ENCODE results near the gene IBA57.

Gene IBA57

DNA sequence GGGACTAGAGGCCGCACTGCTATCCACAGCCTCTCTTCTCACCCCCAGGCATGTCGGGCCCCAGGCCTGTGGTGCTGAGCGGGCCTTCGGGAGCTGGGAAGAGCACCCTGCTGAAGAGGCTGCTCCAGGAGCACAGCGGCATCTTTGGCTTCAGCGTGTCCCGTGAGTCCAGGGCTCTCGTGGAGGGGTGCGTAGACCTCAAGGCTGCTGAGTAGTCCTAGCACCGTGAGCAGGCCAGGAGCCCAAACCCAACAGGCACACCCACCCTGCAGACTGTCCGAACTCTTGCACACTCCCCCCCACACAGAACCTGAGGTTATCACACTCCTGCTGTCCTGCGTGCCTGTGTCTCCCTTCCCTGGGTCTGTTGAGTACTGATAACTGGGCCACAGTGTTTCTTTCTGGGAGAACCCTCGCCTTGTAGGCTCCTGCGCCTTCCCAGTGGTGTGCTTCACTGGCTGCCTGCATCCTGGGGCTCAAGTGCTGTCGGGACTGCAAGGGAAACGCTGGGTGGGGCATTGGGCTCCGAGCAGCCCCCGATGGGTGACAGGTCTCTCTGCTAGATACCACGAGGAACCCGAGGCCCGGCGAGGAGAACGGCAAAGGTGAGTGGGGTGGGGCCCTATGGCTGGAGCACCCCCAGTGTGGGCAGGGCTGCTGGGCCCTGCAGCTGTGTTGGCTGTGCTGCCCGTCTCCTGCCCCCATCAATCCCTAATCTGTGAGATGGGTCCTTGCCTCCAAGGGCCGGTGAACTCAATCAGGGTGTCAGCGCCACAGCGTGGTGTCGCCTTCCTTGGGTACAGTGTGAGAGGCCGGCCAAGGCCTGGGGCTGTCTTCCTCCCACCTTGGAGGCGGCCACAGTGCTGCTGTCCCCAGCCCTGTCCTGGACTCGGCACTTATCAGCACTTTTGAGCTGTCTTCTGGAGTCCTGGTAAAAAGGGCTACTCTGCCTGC lies 19.9 kb upstream of the IBA57 start:
- peak; percentile 15 for DNase-seq

DNA sequence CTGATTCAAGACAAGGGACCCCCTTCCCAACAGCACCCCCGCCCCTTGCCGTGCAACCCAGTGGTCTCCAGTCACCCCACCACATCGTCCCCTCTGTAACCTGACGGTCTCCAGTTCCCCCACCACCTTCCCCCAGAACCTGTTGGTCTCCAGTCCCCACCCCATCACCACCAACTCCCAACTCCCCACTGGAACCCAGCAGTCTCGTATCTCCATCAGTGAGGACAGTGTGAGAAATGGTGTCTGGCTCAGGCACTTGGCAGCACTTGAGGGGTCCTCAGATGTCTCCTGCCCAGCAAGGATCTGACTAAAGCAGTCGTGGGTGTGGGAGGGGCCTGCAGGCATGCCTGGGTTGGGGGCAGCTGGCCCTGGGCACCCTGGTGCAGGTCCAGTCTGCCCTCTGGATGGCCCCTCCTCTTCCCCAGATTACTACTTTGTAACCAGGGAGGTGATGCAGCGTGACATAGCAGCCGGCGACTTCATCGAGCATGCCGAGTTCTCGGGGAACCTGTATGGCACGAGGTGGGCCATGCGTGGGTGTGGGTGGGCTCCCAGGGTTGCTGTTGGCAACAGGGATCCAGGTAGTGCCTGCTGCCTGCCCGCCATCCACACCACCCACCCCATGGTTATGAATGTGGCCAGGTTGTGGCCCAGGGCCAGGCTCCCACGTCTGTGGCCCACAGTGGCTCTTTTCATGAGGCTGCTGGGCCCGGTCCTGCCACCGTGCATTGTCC lies 19.0 kb upstream of the IBA57 start:
- DNase-seq, result no peak

DNA sequence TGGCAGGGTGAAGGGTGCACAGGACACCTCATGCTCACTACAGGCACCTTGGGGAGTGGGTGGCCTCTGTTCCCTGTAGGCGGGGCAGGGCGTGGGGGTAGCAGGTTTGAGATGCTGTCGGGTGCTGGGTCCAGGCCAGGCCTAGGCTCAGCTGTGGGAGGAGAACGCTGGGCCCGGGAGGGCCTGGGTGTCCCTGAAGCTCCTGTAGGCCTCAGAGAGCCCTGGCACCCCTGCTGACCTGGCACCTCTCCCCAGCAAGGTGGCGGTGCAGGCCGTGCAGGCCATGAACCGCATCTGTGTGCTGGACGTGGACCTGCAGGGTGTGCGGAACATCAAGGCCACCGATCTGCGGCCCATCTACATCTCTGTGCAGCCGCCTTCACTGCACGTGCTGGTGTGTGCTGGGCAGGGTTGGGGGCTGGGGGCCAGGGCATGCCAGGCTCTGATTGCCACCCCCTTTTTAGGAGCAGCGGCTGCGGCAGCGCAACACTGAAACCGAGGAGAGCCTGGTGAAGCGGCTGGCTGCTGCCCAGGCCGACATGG lies 18.4 kb upstream of the IBA57 start:
- DNase-seq, result peak; percentile 17

DNA sequence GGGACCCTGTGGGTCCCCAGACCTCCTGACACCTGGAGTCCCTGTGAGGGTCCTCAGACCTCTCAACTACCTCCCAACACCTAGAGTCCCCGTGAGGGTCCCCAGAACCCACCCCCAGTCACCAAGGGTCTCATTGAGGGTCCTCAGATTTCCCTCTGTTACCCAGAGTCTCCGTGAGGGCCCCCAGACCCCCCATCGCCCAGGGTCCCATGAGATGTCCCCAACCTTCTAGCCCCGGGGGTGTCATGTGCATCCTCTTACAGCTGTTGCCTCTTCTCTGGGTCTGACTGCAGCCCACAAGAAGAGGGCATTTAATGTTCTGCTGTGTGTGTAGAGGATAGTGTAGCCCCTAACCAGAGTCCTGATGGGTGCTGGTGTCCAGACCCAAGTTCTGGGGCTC lies 17.8 kb upstream of the IBA57 start:
- no peak for DNase-seq

DNA sequence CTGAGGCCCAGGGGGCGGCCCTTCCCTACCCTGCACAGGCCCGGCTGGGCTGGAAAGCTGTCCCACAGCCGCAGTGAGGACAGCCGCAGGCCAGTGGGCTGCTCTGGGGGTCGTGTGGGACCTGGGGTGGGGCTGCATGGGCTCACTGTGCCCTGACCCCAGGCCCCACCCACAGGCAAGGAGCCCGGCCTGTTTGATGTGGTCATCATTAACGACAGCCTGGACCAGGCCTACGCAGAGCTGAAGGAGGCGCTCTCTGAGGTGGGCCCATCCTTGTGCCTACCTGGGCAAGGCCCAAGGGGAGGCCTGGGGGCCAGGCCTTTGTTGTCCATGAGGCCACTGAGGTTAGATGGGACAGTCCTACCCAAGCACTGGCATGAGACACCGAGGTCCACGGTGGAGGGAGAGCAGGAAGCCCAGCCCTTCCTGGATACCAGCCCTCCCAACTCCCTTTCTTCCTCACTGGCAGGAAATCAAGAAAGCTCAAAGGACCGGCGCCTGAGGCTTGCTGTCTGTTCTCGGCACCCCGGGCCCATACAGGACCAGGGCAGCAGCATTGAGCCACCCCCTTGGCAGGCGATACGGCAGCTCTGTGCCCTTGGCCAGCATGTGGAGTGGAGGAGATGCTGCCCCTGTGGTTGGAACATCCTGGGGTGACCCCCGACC lies 17.3 kb upstream of the IBA57 start:
- peak; percentile 14 for DNase-seq

DNA sequence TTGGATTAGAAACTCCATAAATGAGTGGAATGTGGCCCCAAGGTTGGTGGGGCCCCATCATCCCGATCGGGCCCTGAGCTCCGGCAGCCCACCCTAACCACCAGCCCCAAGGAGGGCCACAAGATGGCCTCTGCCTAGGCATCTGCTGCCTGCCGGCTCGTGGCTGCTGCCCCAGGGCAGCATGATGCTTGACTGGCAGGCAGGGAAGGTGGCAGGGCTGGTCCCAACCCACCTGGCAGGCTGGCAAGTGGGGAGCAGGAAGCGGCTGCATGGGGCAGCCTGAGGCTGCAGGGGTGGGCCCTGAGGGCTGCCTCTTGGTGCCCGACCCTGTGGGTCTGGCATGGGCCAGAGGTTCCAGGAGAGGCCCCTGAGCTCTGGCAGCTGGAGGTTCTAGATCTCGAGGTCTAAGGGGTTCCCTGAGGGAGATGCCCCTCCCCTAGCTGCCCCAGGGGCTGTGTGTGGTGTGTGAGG lies 16.6 kb upstream of the IBA57 start:
- peak; percentile 15 for DNase-seq

DNA sequence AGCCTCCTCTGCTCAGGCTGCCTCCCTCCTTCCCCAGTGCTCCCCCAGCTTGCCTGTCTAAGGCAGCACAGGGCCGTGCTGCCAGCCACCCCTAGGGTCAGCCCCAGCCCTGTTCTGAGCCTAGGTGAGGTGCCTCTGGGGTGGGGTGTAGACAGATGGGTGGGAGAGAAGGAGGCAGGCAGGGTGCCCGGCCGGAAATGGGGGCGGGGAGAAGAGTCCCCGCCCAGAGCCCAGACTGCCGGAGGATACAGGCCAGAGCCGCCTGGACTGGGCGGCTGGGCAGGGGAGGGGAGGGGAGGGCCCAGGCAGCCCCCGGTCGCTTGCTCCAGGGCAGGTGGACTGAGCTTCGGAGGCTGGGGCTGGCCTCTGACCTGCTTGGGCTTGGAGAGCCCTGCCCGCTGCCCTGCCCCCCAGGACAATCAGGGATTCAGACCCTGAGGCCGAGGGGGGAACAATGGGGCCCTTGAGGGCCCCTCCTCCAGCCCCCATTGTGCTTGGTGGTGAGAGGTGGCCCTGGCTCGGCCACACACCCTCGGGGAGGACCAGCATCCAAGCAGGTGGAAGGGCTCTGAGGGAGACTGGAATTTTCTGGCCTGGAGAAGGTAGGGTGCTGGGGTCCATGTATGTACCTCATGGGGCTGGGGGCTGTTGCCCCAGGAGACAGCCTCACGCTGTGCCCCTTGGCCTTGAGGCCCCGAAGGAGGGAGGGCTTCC lies 16.0 kb upstream of the IBA57 start, which contains the start of gene GJC2:
Gene GJC2 (plus strand): TSS at position 525 of the 714 bp plus-strand sequence. CDS start 7,829 bp downstream, outside the sequence.
- DNase-seq, result peak; percentile 17

DNA sequence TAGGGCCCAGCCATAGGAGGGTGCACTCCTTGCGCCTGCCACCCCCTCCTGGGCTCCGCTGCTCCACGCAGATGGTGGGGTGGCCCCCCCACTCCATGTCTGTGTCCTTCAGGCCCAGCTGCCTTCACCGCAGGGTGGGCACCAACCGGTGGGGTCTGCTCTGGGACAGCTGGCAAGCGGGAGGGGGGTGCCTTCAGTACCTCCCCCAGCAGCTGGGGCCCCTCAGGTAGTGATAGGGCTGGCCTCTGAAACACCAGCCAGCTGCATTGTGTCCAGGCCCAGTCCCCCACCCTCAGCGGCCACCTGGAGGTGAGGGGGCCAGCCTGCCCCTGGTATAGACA lies 15.5 kb upstream of the IBA57 start:
- peak; percentile 21 for DNase-seq

DNA sequence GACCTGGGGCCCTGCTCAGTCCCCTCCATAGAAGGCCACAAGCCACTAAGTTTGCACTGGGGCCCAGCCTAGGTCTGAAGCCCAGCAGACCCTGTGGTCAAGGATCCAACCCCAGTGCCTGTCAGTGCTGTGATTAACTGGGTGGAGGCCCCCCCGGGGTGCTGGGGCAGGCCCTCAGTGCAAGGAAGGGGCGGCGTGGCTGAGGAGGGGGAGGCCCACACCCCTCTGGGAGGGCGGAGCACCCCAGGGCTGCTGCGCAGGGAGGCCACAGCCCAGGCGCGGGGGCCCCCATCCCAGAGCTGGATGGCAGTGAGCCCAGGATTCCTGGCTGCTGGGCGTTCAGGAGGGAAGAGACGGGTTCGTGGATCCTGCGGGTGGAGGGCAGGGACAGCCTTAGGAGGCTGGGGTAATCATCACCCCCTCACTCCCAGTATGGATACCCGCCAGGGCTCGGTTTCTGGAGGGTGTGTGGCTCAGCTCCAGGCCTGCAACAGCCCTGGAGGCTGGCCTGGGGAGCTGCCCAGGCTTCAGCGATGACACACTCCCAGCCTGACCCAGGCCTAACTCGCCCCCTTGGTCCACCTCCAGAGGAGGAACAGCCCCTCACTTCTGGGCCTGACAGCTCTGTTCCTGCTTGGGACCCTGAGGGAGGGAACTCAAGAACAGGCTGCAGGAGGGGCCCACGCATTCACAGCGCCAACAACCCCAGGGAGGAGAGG lies 15.0 kb upstream of the IBA57 start:
- peak; percentile 17 for DNase-seq

DNA sequence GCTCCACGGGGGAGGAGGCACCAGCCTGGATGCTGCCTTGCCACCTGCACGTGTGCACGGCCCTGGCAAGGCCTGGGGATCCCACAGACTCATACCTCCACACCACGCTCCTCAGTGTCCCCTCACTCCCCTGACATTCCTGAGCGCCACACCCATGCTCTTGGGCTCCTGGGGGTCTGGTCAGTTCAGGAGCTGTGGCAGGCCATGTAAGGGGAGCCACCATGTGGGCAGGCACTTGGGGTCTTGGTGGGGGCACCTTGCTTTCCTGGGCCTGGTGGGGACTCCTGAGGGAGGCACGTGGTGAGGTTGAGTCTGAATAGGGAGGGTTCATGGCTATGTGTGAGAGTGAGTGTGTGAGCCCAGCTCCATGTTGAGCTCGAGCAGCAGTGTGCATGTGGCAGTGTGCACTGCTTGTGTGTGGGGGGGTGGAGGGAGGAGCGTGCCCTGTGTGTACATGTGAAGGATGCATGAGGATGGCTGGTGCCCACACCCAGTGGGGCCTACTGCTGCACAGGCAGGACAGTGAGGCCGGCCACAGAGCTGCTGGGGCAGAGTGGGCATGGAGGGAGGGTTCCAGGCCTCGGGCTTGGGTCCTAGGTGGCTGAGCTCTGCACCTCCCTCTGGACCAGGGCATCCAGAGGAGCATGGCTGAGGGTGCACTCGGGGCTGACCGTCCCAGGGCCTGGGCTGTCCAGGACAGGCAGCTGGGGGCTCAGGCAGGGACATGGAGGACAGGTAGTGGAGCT lies 14.3 kb upstream of the IBA57 start:
- peak; percentile 17 for DNase-seq

DNA sequence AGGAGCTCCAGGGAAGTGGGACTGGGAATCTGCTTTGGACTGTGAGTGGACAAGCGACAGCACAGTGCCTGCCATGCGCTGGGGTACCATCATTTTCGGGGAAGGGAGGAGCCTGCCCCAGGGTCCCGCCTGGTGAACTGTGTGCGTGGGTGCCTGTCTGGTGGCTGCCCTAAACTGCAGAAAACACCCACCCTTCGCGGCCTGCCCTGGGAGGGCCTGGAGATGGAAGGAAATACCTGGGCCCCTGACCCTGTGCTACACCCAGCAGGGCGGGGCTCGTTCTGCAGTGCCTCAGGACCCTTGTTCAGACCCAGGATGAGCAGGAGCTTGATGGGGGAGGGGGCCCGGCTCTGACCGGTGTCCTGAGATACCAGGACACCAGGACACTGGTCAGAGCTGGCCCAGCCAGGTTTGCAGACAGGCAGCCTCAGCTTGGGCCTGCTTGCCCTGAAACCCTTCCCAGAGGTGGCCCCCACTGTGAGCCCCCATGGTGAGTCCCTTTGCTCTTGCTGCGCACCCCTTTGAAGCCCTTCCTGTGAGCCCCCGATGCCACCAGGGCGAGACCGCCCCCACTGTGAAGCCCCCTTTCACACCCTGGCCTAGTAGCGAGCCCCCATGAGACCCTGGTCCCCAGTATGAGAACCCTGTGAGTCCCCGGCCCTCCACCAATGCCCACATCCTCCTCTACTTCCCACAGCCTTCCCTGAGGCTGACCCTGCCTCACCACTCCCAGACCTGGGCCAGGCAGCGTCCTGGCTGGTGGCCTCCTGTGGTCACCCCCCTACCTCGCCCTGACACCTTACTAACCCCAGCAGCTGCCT lies 13.3 kb upstream of the IBA57 start:
- DNase-seq, result no peak

DNA sequence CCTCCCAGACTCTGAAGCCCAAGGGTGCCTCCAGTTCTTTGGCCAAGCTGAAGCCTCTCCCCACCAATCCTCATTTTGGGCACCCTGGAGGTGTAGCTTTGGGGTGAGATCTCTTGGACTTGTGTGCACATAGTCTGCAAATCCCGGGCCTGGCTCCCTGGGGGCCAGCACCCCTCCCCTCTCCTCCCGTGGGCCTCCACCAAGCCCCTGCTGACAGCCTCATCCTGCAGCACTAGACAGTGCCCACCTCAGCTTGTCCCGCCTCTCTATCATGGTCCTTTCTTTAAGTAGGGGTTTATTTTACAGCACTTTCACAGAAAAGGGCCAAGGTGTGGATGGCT lies 12.7 kb upstream of the IBA57 start:
- no peak for DNase-seq

DNA sequence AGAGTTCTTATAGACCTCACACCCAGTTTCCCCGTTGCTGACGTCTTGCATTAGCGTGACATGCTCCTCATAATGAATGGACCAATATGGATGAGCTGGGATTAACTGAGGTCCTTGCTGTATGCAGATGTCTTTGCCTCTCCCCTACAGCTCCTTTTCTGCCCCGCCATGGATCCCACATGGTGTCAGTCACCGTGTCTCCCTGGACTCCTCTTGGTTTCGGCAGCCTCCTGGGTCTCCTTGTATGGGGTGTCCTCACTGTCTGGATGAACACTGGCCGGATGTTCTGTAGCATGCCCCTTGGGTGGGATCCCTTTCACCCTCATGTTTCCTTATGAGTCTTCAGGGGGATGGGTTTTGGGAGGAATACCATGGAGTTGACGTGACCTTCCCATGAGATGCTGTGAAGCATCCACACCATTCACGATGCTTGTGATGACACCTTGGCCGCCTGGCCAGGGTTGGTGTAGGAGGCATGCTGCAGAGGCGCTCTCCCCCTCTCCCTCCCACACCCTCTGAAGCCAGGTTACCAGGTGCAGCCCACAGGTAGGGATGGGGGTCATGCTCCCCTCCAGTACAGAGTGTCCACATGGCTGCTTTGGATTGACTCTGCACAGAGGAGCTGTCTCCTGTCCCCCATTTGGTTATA lies 11.5 kb upstream of the IBA57 start:
- no peak for DNase-seq

DNA sequence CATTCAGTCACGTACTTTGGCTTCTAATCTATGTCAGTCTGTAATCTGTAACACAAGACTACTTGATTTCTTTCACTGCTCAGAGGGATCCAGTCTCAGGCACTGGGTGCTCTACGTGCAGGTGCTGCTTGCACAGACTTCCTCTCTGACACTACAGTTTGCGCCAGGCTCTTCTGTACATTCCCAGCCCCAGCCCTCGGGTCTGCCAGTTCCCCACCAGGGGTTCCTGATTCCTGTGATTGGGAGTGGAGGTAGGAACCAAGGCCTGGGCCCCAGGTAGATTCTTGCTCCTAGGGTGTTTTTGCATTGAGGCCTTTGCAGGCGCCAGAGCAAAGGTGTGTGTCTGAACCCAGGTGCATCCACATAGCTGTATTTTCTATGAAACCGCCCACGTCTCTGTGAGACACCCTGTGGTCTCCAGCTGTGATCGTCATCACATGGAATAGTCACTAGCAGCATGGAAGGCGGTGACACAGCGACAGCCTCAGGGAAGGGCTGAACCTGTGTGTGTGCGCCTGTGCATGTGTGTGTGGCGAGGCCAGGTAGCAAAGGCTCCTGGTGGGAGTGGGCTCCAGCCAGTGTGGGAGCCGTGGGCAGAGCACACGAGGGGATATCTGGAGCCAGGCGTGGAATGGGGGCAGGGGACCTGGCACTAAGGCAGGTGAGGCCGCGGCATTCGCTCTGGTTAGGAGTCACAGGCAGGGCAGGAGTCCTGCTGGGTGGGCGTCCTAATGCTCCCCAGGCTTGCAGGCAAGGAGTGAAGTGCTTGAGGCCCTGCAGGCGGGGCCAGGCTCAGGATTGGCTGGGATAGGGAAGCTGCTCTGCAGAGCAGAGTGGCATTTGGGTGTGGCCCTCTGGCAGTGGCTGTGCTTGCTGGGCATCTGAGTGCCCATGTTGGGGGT lies 10.7 kb upstream of the IBA57 start:
- DNase-seq, result no peak

DNA sequence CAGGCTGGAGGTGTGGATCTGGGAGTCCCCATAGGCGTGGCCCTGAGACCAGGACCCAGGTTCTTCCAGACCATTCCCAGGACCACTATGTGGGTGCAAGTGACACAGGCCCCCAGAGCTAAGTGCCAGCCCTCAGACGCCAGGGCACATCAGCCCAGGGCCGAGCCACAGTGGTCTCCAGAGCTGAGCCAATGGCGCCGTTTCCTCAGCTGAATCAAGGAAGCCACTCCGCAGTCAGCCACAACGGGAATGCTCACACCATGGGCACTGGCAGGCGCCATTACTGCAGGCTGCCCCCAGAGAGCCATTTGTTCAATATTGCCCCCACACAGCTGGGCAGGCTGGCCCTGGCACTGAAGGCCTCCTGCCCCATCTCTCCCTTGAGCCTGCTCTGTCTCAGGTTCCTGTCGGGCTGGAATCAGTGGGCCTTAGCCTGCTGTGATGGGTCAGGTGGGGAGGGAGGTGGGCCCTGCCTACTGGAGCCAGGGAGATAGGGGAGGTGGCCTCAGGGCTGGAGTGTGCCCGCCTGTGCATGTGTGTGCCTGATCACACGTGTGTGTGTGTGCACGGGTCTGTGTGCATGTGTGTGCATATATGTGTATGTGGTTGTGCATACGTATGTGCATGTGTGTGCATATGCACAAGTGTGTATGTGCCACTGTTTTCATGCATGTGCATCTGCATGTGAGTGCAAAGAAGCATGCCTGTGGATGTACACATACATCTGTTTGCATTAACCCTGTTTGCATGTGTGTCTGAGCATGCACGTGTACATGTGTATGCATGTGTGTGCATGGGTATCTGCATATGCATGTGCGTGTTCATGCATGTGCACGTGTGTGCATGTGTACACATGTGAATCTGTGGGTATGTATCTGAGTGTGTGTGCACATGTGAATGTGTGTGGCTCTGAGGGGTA lies 9.7 kb upstream of the IBA57 start:
- DNase-seq, result no peak

DNA sequence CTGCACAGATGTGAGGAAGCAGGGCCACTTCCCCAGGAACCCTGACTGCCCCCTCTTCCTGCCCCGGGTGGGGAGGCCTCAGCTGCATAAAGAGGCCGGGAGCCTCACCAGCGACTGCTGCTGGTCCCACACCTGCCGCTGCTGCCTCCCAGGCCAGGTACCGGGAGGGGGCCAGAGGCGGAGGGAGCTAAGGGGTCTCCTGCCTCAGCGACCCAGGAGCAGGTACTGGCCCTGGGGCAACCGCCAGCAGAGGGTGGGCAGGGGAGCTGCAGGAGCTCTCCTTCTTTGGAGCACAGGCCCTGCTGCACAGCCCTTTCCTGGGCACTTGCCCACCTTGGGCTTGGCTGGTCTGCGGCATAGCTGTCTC lies 9.1 kb upstream of the IBA57 start:
- no peak for DNase-seq

DNA sequence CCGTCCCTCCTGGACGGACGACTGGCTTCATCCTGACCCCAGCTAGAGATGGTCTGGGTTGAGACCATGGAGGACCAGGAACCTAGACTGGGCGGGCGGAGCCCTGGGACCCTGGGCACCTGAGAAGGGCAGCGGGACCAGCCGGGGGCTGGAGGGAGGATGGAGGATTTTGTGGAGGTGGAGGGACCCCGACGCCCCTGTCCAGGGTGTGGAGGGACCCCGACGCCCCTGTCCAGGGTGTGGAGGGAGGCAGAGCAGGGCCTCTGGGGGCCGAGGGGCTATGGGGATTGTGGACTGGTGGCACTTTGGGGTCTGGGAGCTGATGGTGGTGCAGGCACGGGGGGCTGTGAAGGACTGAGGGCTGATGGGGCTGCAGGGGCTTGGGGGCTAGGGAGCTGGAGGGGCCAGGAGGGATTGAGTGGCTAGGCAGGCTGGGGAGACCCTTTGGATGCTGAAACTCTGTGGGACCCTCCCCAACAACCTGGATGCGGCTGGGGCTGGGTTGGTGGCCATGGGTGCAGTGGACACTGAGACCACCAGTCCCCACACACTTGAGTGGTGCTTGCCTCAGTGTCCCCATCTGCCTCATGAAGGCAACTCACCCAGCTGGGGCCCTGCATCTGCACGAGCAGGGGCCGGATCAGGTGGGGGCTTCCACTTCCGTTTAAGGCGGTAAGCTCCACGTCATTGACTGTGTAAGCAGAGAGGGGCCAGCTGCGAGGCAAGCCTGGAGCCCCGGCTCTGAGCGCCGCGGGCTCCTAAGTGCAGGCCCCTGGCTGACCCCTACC lies 8.5 kb upstream of the IBA57 start:
- DNase-seq, result no peak

All from activated T-cell treated with anti-CD3 and anti-CD28 coated beads, Interleukin-2, amount 50 U/mL, for 1 hour (primary cell).